HG02588 (cell line): Measurements from ENCODE around the gene UGT1A8.
"Not testable (repeated sequence)": the region's sequence is repeated elsewhere in the genome, so short reads cannot be mapped to it uniquely, and the experiment has no call there.

Source experiments
- ATAC-seq: cut with Tn5 transposase; IDR thresholded peaks from one replicate; pipeline ENCODE4 v1.9.1; 2021; ENCODE audit warnings: mild to moderate bottlenecking, moderate library complexity; ENCODE audit not compliant: unreplicated experiment

Gene UGT1A8

GRCh38 chr2:233712611-233713261 lies 95.3 kb downstream of the UGT1A8 start, which contains the start of gene UGT1A5:
TSS of gene UGT1A5 (plus strand) at chr2:233712907. CDS start at chr2:233712992, 85 bp downstream.
- ATAC-seq, result no peak

- ATAC-seq, result no peak
Measured at GRCh38 chr2:233713262-233713615, 95.8 kb downstream of the UGT1A8 start.

- ATAC-seq, result no peak
Measured at GRCh38 chr2:233714121-233714520, 96.7 kb downstream of the UGT1A8 start.

GRCh38 chr2:233718552-233718951 lies 101.1 kb downstream of the UGT1A8 start, which contains the start of gene UGT1A4:
TSS of gene UGT1A4 (plus strand) at chr2:233718736. CDS start at chr2:233718821, 85 bp downstream.
- ATAC-seq, result no peak

GRCh38 chr2:233728723-233729301 lies 111.4 kb downstream of the UGT1A8 start, which contains the start of gene UGT1A3:
TSS of gene UGT1A3 (plus strand) at chr2:233729042. CDS start at chr2:233729127, 85 bp downstream.
- ATAC-seq, result no peak

GRCh38 chr2:233736868-233737653 lies 119.6 kb downstream of the UGT1A8 start:
- not testable (repeated sequence) for ATAC-seq

GRCh38 chr2:233740870-233741269 lies 123.4 kb downstream of the UGT1A8 start:
- no peak for ATAC-seq

- ATAC-seq, result no peak
Measured at GRCh38 chr2:233743464-233744259, 126.2 kb downstream of the UGT1A8 start.

- no peak for ATAC-seq
Measured at GRCh38 chr2:233745073-233745755, 127.8 kb downstream of the UGT1A8 start.

- not testable (repeated sequence) for ATAC-seq
Measured at GRCh38 chr2:233745838-233746237, 128.4 kb downstream of the UGT1A8 start.

- ATAC-seq, result no peak
Measured at GRCh38 chr2:233746475-233747282, 129.2 kb downstream of the UGT1A8 start.

GRCh38 chr2:233747283-233747544 lies 129.8 kb downstream of the UGT1A8 start:
- no peak for ATAC-seq

GRCh38 chr2:233750689-233751088 lies 133.3 kb downstream of the UGT1A8 start:
- not testable (repeated sequence) for ATAC-seq

GRCh38 chr2:233751212-233752009 lies 134.0 kb downstream of the UGT1A8 start:
- ATAC-seq, result not testable (repeated sequence)

- ATAC-seq, result no peak
Measured at GRCh38 chr2:233754872-233755611, 137.6 kb downstream of the UGT1A8 start.

GRCh38 chr2:233756429-233757081 lies 139.1 kb downstream of the UGT1A8 start:
- ATAC-seq, result no peak

GRCh38 chr2:233758141-233758540 lies 140.7 kb downstream of the UGT1A8 start:
- no peak for ATAC-seq

- no peak for ATAC-seq
Measured at GRCh38 chr2:233758849-233759248, 141.4 kb downstream of the UGT1A8 start.
